Renal cortical epithelial cell (primary cell): ENCODE data around the gene RHOV. TPM values are rescaled to one million over a fixed set of nuclear protein-coding genes. Genes with fewer than 3 reads are reported as not detected.

Experiments
- DNase-seq: peaks from one replicate; pipeline ENCODE4 v3.0.0-alpha.2; 2011; ENCODE audit warnings: low read depth
- total RNA-seq: library from RNA; depleted of rRNA; stranded (reverse); fragments of >200 nt; gene quantifications from 2 replicates; pipeline ENCODE4 v1.2.3, GENCODE V29; 2014

Gene RHOV
- total RNA-seq, 1 donor from 2014 or later, result 0.45 TPM

- DNase-seq, result peak; percentile 82
These were observed 28.3 kb downstream of the RHOV start for GRCh38 chr15:40845511-40846284.

DNA sequence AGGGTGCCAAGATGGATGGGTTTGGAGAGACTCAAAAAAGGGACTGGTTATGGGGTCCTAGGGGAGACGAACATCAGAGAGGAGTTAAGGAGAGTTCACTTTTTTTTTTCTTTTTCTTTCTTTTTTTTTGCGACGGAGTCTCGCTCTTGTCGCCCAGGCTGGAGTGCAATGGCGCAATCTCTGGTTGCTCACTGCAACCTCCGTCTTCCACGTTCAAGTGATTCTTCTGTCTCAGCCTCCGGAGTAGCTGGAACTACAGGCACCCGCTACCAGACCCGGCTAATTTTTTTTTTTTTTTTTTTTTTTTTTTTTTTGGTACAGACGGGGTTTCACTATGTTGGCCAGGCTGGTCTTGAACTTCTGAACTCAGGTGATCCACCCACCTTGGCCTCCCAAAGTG, 29.0 kb downstream of the RHOV start:
- DNase-seq, result no peak

DNA sequence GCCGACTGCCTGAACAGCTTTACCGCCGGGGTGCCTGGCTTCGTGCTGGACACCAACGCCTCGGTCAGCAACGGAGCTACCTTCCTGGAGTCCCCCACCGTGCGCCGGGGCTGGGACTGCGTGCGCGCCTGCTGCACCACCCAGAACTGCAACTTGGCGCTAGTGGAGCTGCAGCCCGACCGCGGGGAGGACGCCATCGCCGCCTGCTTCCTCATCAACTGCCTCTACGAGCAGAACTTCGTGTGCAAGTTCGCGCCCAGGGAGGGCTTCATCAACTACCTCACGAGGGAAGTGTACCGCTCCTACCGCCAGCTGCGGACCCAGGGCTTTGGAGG, 29.4 kb downstream of the RHOV start:
- DNase-seq, result no peak

- no peak for DNase-seq
These were observed 29.9 kb downstream of the RHOV start, which contains the start of gene SPINT1 for GRCh38 chr15:40843885-40844695. Gene SPINT1 (plus strand): TSS chr15:40844048. CDS start chr15:40844555, 507 bp downstream.

DNA sequence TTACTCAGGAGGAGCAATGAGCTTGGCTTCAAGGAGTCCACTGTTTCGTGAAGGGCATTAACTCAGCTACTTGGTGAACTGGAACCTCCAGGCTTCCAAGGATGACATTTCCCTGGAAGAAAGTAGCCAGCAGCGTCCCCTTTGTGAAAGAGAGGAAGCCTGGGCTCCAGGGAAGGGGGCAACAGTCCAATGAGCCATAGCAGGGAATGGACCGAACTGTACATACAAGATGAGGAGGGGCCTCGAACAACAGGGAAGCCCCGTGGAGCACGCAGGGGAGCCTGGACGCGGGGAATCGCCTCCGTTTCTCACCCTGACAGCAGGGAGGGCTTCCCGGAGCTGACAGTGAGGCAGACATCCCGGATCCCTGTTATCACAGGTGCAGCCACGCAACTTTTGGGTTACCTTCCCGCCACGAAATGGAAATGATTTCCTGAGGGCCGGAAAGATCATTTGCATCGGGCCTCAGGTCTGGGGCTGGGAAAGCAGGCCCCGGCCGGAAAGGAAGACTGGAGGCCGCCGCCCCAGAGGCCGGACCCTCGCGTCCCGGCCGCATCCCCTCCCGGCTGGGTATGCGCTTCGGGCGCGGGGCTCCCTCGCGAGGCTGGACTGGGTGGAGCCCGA, 30.7 kb downstream of the RHOV start:
- no peak for DNase-seq

- no peak for DNase-seq
These were observed 32.3 kb downstream of the RHOV start for GRCh38 chr15:40841741-40842140.

DNA sequence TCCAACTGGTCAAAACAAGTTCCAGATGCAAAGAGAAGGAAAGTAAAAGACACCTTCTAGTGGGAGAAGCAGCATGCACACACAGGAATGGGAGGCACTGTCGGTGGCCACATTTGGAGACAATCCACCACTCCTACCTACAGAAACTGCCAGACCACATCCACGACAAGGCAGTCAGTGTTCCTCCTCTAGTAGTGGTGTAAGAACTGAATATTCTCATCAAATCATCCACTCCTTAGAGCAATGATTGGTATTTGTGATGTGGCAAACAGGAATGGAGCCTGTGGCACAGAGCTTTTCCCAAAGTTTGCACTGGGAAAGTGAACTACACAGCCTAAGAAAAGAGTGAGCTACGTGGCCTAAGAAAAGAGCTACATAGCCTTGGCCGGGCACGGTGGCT, 35.3 kb downstream of the RHOV start:
- no peak for DNase-seq

GRCh38 chr15:40836020-40836419, 38.0 kb downstream of the RHOV start:
- no peak for DNase-seq

DNA sequence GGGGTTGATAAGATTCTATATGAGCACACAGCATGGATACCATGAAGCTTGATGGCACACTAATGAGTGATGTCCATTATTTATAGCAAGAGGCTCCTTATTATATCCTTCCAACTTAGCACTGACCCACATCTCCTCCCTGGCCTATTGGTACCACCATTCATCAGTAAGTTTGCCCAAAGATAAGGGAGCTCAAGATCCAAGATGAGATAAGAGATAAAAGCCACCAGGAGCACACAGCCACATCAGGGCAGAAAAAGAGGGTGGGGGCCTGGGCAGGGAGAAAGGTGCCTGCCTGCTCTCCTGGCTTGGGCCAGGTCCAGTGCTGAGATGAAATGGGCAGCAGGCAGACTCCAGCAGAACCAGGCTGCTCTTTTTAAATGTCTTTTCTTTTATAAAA, 41.1 kb downstream of the RHOV start:
- DNase-seq, result no peak

GRCh38 chr15:40831861-40832260, 42.2 kb downstream of the RHOV start:
- no peak for DNase-seq

DNA sequence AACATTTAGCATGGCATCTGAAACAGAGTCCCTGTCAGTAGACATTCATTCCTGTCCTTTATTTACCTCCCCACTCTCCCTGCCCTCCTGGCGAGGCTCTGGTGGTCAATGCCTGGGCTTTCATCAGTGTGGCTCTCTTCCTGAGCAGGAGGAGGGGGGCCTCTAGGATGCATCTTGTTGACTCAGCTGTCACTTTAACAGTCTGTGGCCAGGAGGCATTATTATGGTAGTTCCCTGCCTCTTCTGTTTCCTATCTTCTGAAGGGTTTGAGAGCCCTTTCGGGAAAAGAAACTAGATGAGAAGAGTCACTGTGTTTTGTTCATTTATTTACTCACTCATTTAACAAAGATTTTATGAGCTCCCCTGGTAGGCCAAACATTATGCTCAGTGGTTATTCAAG, 43.1 kb downstream of the RHOV start:
- DNase-seq, result no peak

- DNase-seq, result no peak
These were observed 44.9 kb downstream of the RHOV start for GRCh38 chr15:40829115-40829514.

DNA sequence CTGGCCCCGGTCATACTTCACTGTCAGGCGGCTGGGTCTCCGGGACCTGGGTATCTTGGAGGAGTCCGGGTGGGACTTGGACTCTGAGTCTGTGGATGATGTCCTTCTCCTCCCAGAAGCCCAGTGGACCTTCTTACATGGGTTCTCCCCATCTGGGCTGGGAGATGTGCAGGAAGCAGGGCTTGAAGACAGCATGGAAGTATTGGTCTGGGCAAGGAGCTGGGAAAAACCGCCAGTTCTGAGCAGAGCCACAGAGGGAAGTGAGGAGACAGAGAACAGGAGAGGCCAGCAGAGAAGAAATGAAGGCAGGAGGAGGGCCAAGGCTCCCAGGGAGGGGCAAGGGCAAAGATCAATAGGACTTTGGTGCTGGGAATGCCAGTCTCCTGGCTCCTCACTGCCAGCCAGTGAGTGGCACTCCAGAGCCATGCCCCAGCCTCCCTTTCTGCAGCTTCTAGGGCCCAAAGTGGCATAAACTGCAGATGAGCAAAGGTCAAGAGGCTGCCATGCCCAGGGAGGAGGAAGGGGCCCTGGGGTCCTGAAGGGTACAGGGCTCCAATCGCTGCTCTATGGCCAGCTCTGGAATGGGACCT, 45.5 kb downstream of the RHOV start, which contains the start of gene PPP1R14D:
PPP1R14D (minus strand) TSS at position 262 of the 590 bp plus-strand sequence; CDS start at position 195, 67 bp downstream.
- no peak for DNase-seq

DNA sequence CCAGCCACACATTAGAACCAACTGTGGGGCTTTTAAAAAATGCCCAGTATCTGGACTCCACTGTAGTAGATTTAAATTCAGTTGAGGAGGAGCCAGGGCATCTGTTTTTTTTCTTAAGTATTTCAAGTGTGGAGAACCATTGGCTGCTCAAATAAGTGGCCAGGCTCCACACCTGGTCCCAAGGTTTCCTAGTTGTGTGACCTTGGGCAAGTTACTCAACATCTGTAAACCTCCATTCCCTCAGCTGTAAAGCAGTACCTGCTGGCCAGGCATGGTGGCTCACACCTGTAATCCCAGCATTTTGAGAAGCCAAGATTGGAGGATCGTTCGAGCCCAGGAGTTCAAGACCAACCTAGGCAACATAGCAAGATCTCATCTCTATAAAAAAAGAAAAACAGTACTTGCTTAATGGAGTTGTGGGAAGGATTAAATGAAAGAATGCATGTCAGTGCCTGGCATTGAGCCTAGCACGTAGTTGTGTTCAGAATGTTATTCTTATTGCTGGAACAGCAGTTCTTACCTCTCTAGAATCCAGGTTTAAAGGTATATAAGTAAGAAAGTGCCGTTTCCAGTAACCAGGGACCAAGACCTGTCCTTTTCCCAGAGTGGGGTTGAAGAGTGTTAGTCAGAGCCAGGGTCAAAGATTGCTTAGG, 47.5 kb downstream of the RHOV start:
- DNase-seq, result no peak

DNA sequence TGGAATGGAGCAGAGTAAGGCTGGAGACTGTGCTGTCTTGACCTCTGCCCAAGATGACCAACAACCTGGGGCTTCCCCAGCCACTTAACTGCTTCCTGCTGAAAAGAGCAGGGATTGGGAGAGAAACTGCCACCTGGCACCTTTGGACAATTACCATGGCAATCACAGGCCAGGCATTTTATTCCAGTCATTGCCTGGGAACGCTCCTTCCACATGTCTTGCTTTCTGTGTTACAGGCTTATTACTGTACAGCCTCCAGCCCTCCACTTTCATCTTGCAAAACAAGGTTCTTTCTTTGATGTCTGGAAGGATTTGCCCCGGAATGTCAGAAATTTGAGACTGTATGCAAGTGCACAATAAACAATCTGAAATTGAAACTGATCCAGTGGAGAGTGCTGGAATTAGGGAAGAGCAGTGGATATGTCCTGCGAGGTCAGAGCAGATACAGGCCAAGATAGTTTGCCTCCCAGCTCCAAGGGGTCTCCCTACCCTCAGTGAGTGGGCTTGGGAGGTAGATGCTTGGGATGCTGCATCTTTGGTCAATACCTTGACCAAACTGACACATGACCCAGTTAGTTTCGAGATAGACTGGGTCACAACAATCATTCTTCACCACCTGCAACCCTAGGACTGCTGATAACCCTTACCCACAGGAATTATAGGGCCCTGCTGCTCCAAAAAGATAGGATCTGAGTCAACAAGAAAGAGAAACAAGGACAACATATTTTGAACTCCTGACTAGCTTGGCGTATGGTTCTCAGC, 48.2 kb downstream of the RHOV start:
- DNase-seq, result peak; percentile 79

DNA sequence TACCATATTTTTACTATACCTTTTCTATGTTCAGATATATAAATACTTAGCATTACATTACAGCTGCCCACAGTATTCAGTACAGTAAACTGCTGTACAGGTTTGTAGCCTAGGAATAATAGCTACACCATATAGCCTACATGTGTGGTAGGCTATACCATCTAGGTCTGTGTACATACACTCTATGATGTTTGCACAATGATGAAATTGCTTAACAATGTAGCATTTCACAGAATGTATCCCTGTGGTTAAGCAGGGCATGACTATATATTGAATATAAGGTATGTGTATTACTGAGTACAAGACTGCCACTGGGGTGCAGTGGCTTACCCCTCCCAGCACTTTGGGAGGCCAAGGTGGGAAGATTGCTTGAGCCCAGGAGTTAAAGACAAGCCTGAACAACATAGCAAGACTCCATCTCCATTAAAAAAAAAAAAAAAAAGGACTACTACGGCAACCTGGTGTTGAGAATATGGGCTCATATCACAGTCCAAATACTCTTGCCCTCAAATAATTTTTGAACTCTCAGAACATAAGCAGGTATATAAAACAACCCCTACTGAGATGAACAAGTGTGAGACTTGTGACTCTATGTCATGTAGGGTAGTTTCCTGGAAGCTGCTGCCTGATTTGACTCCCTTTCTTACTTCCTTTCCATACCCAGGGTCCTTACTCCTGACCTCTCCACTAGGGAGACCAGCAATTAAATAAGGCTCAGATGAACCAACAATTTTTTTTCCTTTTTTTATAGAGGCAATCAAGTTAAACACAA, 50.3 kb downstream of the RHOV start:
- DNase-seq, result no peak
